OCI-LY3 (cell line): ENCODE data around the gene AGAP1.

Experiments used
- H2AFZ ChIP-seq: fragments of 200-600, 300-600 bp; shearing (Covaris generic); 2 replicates; pipeline ENCODE4 v1.6.0; 2014; ENCODE audit warnings: antibody characterized with exemption, low read depth, low read length
- H3K27ac ChIP-seq: fragments of 200-600, 300-600 bp; sonication (generic); 2 replicates; pipeline ENCODE4 v1.5.1; 2014; ENCODE audit warnings: mild to moderate bottlenecking, low read length, moderate library complexity, mixed read lengths
- H3K27me3 ChIP-seq: fragments of 200-600, 300-600 bp; sonication (generic); 2 replicates; pipeline ENCODE4 v1.6.1; 2014; ENCODE audit warnings: low read depth, low read length, mixed read lengths
- H3K36me3 ChIP-seq: fragments of 200-600, 300-600 bp; sonication (generic); replicated peaks from 2 replicates; pipeline ENCODE3; 2014; ENCODE audit warnings: low read depth, low read length, mixed read lengths
- H3K4me1 ChIP-seq: fragments of 300-600, 200-600 bp; sonication (generic); 2 replicates; pipeline ENCODE4 v1.6.1; 2014; ENCODE audit warnings: low read length, mixed read lengths
- H3K4me2 ChIP-seq: fragments of 200-600, 300-600 bp; sonication (generic); 2 replicates; pipeline ENCODE4 v1.6.1; 2014; ENCODE audit warnings: low read length, mixed read lengths
- H3K4me3 ChIP-seq: fragments of 300-600, 200-600 bp; sonication (generic); 2 replicates; pipeline ENCODE4 v1.5.1; 2014; ENCODE audit warnings: antibody characterized with exemption, mild to moderate bottlenecking, low read length, moderate library complexity
- H3K79me2 ChIP-seq: fragments of 300-600, 200-600 bp; shearing (Covaris generic); 2 replicates; pipeline ENCODE4 v1.6.1; 2014; ENCODE audit warnings: mild to moderate bottlenecking, low read length, mixed read lengths
- H3K9ac ChIP-seq: fragments of 300-600, 200-600 bp; shearing (Covaris generic); 2 replicates; pipeline ENCODE4 v1.6.0; 2014; ENCODE audit warnings: mild to moderate bottlenecking, low read length, moderate library complexity
- H3K9me3 ChIP-seq: fragments of 200-600, 300-600 bp; shearing (Covaris generic); 2 replicates; pipeline ENCODE4 v1.6.1; 2014; ENCODE audit warnings: low read length, mixed read lengths; ENCODE audit not compliant: insufficient read depth
- H4K20me1 ChIP-seq: fragments of 200-600, 300-600 bp; sonication (generic); 2 replicates; pipeline ENCODE4 v1.6.1; 2016; ENCODE audit warnings: low read length, mixed read lengths; ENCODE audit not compliant: insufficient read depth
- CTCF ChIP-seq: fragments of 200-600, 300-600 bp; sonication (generic); IDR thresholded peaks from 2 replicates; pipeline ENCODE4 v1.5.1; 2014; ENCODE audit warnings: antibody characterized with exemption, low read length, low read depth
- EZH2phosphoT487 ChIP-seq: fragments of 200-600 bp; shearing (Covaris generic); IDR thresholded peaks from 2 replicates; pipeline ENCODE4 v1.6.1; 2018; ENCODE audit warnings: antibody characterized with exemption, mixed run types, low read depth

Gene AGAP1

GRCh38 chr2:235860111-235860510 is 366.3 kb downstream of the AGAP1 start:
- TF ChIP-seq CTCF (no peak), EZH2phosphoT487 (no peak)
- no peaks in the 10 kb centered on the region for H3K79me2 ChIP-seq
- H3K27me3 ChIP-seq = no peaks in the 10 kb centered on the region
- H3K4me3 ChIP-seq = no peak overlapping the region
- no peak overlapping the region for H2AFZ ChIP-seq
- H3K27ac ChIP-seq = no peak overlapping the region
- H4K20me1 ChIP-seq = no peaks in the 10 kb centered on the region
- H3K9me3 ChIP-seq = no peaks in the 10 kb centered on the region
- H3K4me1 ChIP-seq = no peaks in the 10 kb centered on the region
- no peaks in the 10 kb centered on the region for H3K36me3 ChIP-seq
- no peak overlapping the region for H3K4me2 ChIP-seq
- no peak overlapping the region for H3K9ac ChIP-seq

GRCh38 chr2:235860871-235861270 is 367.0 kb downstream of the AGAP1 start:
- no peak overlapping the region for H3K4me3 ChIP-seq
- no peaks in the 10 kb centered on the region for H3K36me3 ChIP-seq
- H3K9ac ChIP-seq = no peak overlapping the region
- no peaks in the 10 kb centered on the region for H3K79me2 ChIP-seq
- no peak overlapping the region for H3K27ac ChIP-seq
- no peaks in the 10 kb centered on the region for H3K4me1 ChIP-seq
- H3K27me3 ChIP-seq = no peaks in the 10 kb centered on the region
- no peaks in the 10 kb centered on the region for H4K20me1 ChIP-seq
- no peak for TF ChIP-seq EZH2phosphoT487
- no peak for TF ChIP-seq CTCF
- no peak overlapping the region for H2AFZ ChIP-seq
- H3K9me3 ChIP-seq = no peaks in the 10 kb centered on the region
- H3K4me2 ChIP-seq = no peak overlapping the region

- H3K79me2 ChIP-seq = no peaks in the 10 kb centered on the region
- no peaks in the 10 kb centered on the region for H3K27me3 ChIP-seq
- no peaks in the 10 kb centered on the region for H3K36me3 ChIP-seq
- TF ChIP-seq CTCF (no peak), EZH2phosphoT487 (no peak)
- no peaks in the 10 kb centered on the region for H3K4me1 ChIP-seq
- no peaks in the 10 kb centered on the region for H4K20me1 ChIP-seq
- H2AFZ ChIP-seq = no peak overlapping the region
- no peak overlapping the region for H3K4me2 ChIP-seq
- H3K9me3 ChIP-seq = no peaks in the 10 kb centered on the region
- no peak overlapping the region for H3K27ac ChIP-seq
- no peak overlapping the region for H3K4me3 ChIP-seq
- no peak overlapping the region for H3K9ac ChIP-seq
Observed at GRCh38 chr2:235861383-235861782, 367.5 kb downstream of the AGAP1 start.

- H4K20me1 ChIP-seq = no peaks in the 10 kb centered on the region
- H3K9ac ChIP-seq = no peak overlapping the region
- H3K27me3 ChIP-seq = no peaks in the 10 kb centered on the region
- no peaks in the 10 kb centered on the region for H3K9me3 ChIP-seq
- no peak overlapping the region for H3K4me2 ChIP-seq
- no peaks in the 10 kb centered on the region for H3K36me3 ChIP-seq
- TF ChIP-seq CTCF (no peak), EZH2phosphoT487 (no peak)
- no peak overlapping the region for H2AFZ ChIP-seq
- H3K4me1 ChIP-seq = no peaks in the 10 kb centered on the region
- H3K27ac ChIP-seq = no peak overlapping the region
- no peaks in the 10 kb centered on the region for H3K79me2 ChIP-seq
- H3K4me3 ChIP-seq = no peak overlapping the region
Observed at GRCh38 chr2:235863414-235863813, 369.6 kb downstream of the AGAP1 start.
